ENCODE measurements around the gene NKX1-2.

DNA sequence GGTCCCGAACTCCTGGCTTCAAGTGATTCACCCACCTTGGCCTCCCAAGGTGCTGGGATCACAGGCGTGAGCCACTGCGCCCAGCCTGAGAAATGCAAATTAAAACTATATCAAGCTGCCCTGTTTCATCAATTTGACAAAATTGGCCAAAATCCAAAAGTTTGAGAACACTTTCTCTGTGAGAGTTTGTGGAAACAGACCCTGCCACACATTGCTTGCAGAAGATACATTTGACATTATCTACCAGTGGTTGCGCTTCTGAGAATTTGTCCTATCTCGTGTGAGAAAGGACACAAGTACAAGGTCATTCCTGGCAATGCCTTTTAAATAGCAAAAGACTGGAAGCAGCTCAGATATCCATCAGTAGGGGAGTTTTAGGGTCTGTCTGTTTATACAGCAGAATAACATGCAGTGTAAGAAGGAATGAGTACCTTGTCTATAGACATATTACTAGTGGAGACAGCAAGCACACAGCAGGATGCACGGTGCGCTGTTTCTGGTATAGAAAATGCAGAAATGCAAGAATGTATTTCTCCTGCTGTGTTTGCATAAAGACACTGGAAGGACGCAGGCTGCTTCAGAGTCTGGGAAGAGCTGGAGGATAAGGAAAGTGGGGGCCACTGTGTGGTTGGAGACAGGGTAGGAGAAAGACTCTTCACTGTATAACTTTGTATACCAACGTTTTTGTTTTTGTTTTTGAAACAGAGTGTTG is 16.1 kb upstream of the NKX1-2 start:
- no peak for TF ChIP-seq CTCF (IDR thresholded peaks at IDR 0.05 in 2 of 3, conservative IDR thresholded peaks at IDR 0.05 in 1 of 3; ENCODE audit: borderline replicate concordance in 1 of 3, insufficient read depth in 1 of 3, low read depth in 2 of 3, low read length in 2 of 3)
- TF ChIP-seq, protein P1, sequence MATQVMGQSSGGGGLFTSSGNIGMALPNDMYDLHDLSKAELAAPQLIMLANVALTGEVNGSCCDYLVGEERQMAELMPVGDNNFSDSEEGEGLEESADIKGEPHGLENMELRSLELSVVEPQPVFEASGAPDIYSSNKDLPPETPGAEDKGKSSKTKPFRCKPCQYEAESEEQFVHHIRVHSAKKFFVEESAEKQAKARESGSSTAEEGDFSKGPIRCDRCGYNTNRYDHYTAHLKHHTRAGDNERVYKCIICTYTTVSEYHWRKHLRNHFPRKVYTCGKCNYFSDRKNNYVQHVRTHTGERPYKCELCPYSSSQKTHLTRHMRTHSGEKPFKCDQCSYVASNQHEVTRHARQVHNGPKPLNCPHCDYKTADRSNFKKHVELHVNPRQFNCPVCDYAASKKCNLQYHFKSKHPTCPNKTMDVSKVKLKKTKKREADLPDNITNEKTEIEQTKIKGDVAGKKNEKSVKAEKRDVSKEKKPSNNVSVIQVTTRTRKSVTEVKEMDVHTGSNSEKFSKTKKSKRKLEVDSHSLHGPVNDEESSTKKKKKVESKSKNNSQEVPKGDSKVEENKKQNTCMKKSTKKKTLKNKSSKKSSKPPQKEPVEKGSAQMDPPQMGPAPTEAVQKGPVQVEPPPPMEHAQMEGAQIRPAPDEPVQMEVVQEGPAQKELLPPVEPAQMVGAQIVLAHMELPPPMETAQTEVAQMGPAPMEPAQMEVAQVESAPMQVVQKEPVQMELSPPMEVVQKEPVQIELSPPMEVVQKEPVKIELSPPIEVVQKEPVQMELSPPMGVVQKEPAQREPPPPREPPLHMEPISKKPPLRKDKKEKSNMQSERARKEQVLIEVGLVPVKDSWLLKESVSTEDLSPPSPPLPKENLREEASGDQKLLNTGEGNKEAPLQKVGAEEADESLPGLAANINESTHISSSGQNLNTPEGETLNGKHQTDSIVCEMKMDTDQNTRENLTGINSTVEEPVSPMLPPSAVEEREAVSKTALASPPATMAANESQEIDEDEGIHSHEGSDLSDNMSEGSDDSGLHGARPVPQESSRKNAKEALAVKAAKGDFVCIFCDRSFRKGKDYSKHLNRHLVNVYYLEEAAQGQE (IDR thresholded peaks at IDR 0.05; ENCODE audit: low read depth) = no peak
- TF ChIP-seq EZH2phosphoT487 (IDR thresholded peaks at IDR 0.05; ENCODE audit: borderline replicate concordance) = no peak
- TF ChIP-seq MAX (IDR thresholded peaks at IDR 0.05) = no peak
- no peak for TF ChIP-seq POLR2AphosphoS5 (IDR thresholded peaks at IDR 0.05; ENCODE audit: low read depth, low read length)
- TF ChIP-seq SP1 (IDR thresholded peaks at IDR 0.05; ENCODE audit: low read depth) = no peak
- no peak for TF ChIP-seq SRF (IDR thresholded peaks at IDR 0.05; ENCODE audit: low read depth)
- TF ChIP-seq CBX3 (IDR thresholded peaks at IDR 0.05; ENCODE audit: low read depth) = no peak
